Ureter (tissue), 1 donor: Measurements from ENCODE around the gene ERC1. TPM values are rescaled to one million over a fixed set of nuclear protein-coding genes. Genes with fewer than 3 reads are reported as not detected.
"Not testable (repeated sequence)": the region's sequence is repeated elsewhere in the genome, so short reads cannot be mapped to it uniquely, and the experiment has no call there.

Experiments
- DNase-seq: peaks from one replicate; pipeline ENCODE4 v3.0.0-alpha.2; 2020; ENCODE audit warnings: low spot score
- total RNA-seq: library from RNA; stranded (reverse); gene quantifications from one replicate; pipeline ENCODE4 v1.2.4, GENCODE V29; 2023
- donor health status: DM: yes; HTN: yes; CAD: no.

Gene ERC1
- total RNA-seq, 1 donor from 2014 or later, result 99.2 TPM

DNA sequence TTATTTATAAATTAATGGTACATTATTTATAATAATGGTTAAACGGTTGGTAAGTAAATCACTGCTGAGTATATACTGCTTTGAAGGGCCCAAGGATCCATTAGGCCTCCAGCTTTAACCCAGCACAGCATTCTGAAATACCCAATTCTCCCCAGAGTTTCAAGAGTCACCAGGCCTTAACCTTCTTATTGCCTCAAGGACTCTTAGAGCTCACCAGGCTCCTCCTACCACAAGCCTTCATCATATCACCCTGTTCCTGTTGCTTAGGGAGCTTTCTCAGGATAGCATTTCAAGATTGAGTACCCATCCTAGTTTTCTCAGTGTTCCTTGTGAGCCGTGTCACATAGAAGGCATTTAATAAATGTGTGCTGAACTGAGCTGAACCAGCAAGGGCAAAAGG lies 360.9 kb downstream of the ERC1 start:
- no peak for DNase-seq

DNA sequence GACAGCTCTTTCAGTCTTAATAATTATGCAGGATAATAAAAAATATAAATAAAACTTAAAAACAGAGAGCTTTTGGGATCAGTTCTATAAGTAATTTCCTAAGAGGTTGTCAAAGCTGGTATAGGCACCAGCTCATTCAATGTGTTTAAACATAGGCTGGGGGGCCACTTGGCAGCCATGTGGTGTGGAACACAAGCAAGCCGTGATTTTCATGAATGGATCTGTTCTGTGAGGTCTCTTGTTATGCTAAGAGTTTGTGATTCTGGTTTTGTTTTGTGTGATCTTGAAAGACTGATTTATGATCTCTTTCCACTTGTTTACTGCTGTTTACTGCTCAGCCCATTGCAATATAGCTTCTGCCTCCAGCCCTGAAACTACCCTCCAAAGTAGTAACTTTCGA lies 362.4 kb downstream of the ERC1 start:
- DNase-seq, result no peak

DNA sequence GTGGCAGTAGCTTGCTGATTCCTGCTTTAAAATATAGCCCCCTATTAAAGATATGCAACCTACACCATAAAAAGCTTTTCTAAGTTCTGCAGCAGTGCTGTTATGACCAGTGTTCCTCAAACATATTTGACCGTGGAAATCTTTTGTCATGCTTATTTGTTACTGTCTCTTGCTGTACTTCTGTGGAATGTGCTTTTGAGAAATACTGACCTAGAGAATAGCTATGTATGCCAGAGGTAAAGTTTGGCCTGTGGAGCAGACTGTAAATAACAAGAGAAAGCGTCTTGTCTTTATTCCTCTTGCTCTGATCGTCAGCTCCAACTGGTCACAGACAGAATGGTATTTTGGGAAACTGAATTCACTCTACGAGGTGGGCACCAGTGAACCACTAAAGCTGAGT lies 364.4 kb downstream of the ERC1 start:
- DNase-seq, result no peak

DNA sequence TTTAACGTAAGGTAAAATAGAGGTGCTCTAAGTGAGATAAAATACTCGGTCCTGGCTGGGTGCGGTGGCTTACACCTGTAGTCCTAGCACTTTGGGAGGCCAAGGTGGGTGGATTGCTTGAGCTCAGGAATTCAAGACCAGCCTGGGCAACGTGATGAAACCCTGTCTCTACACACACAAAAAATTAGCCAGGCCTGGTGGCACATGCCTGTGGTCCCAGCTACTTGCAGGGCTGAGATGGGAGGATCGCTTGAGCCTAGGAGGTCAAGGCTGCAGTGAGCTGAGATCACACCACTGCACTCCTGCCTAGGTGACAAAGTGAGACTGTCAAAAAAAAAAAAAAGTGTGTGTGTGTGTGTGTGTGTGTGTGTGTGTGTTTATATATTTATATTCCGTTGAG lies 364.8 kb downstream of the ERC1 start:
- DNase-seq, result not testable (repeated sequence)

DNA sequence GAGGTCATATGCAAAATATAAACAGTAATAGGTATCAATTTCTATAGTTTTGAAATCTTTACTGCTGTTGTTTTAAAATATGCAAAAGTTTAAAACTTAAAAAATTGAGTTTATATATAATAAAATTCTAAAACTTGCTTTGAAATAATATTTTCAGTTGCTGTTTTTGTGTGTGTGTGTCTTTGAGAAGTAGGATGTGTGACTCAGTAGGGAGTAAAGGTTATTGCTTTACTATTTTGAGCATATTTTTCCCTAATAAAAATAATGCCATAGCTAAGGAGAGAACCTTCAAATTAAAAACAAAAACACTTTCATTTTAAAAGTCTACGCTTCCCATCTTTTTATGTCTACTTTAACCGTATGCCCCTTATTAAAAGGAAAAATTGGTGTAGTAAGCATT lies 365.3 kb downstream of the ERC1 start:
- no peak for DNase-seq

DNA sequence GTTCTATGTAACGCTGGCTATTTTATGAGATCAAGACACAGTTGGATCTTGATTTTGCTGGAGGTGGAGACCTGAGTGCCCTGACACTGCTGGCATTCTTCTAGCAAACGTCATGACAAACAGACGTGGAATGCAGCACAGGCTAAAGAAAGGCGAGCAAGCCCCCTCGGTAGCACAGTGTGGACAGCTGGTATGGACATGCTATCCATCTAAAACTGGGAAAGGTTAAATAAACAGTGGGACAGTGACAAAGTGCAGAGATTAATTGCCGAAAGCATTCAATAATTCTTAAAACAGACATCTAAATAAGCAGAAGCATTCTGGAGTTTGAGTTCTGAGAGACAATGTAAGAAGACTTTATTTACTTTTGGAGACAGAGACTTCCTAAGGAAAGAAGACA lies 366.1 kb downstream of the ERC1 start:
- no peak for DNase-seq

DNA sequence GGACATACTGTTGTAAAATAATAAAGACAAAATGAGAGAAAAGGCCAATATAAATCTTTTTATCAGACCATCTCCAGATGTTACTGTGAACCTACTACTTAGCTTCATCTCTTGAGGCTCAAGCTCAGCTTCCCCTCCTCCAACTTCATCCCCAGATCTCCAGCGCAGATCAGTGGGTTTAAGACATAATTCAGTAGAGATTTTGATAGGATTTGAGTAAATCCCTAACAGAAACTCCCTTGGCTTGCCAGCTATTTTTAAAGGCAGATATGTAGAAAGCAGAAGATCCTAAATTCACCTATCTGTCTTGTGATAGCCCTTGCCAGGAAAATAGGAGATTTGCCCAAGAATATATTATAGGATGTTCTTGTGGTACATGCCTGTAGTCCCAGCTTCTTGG lies 366.7 kb downstream of the ERC1 start:
- DNase-seq, result no peak

DNA sequence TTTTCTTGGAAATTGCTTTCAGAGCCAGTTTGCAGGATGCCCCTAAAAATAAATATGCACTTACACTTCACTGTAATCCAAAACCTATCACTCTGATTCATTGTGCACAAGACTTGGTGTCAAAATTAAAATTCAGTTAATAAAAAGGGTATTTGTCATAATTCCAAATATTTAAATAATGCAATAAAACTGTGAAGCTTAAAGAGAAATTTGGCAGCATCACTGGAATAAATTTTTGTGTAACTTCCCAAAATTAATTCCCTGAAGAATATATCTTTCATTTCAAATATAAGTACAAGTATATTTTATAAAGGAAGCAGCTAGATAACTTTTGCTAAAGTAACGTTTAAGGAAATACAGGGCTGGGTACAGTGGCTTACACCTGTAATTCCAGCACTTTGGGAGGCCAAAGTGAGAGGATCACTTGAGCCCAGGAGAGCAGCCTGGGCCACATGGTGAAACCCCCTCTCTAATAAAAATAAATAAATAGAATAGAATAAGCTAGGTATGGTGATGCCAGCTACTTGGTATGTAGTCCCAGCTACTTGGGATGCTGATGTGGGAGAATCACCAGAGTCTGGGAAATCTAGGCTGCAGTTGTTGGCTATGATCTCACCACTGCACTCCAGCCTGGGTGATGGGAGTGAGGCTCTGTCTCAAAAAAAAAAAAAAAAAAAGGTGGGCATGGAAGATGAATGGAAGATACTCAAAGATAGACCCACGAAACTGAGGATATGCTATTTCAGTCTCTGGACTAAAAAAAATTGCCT lies 369.6 kb downstream of the ERC1 start:
- DNase-seq, result no peak

DNA sequence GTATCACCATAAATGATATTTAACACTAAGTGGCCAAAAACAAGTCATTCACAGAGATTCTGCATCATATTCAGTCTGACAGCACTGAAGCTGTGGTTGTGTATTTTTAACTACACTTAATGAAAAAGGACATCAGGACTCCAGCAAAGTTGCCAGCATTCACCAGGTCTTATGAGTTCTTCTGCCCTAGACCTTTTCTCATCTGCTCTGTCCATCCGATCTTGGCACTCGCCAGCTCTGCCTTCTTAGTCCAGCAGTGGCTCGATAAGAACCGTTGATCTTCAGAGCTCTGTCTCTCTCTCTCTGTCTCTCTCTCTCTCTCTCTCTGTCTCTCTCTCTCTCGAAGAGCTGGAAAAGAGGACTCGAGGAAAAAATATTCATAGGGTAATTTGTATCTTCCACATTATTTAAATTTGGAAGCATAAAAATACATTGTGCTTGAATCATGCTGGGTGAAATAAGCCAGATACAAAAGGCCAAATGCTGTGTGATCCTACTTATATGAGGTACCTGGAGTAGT lies 371.2 kb downstream of the ERC1 start:
- no peak for DNase-seq

DNA sequence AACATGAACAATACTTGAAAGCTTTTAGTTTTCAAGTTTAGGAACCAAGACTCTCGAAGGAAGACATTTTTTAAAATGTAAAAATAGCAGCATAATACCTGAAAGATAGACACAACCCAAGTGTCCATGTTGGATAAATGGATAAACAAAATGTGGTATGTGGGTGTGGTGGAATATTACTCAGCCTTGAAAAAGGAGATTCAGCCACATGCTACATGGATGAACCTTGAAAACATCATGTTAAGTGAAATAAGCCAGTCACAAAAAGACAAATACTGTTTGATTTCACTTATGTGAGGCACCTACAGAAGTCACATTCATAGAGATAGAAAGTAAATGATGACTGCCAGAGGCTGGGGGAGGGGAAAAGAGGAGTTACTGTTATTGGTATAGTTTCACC lies 374.7 kb downstream of the ERC1 start:
- no peak for DNase-seq

DNA sequence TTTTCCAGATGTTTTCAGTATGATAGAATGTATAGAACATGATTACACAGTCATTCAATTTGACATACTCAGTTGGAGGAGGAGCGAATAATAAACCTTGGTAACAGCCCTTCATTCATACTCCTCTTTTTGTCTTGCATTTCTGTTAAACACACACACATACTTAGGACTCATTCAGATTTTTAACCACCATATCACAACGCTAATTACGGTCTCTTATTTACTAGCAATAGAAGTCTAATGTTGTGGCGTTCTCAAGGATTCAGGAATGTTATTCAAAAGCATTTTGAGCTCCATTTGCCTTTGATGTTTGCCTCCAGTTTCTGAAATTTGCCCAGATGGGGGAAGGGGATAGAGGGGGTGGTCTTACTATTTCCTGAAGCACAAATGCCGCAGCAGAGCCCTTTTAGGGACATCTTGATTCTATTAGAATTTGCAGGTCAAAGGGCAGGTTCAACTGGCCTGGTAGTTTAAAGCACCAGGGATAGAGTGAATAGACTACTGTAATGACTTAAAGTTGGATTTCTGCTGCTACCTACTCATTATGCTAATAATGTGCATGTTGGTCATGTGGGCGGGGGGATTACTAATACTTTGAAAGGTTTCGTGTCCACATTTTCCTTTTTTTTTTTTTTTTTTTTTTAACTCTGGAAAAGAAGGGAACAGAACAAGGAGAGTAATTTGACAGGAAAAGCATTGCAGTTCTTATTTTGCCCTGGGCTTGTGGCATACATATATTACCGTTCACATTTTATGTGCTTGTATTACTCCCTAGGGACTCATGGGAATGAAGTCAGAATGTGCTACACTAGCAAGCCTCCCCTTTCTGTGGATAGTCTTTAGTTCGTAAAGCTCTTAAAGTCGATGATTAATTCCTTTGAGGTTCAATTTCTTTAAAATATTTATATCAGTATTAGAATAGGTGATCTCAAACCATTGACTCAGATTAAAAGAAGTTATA lies 376.6 kb downstream of the ERC1 start:
- no peak for DNase-seq

DNA sequence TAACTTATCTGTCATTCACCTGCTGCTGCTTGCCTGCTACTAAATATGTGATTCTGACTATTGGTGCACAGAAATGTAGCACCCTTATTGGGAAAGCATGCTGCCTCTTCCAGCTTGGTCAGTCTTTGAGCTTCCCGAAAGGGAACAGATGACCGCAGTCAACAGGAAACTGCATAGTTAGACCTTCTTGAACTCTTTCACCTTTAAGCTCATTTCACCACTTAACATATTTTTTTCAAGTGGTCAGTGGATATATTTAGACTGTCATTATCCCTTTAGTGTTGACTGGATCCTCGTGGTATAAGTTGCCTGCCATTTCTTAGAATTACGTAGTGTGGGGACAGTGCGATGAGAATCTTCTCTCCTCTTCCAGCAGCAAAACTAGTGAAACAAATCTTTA lies 378.4 kb downstream of the ERC1 start:
- no peak for DNase-seq

DNA sequence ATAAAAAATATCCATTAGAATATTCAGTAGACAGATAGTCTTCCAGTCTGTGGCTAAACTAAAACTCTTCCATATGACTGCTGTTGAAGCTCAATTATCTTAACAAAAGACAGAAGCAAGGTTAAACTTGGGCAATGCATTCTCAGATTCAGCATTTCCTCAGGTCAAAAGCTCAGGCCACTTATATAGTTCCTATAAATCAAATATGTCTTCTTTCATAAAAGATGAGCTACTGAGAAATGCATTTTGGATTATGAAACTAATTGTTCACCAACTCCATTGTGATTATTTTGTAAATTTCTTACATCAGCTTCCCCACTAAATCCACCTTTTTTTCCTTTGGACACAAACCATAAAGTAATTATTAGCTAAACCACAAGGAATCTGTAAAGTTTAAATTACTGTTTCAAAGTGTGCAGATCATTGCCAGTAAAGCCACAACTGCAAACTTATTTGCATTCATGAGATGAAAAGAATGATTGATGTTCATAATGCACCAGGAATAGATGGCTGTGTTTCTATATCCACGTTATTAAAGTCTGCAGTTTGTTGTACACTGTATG lies 379.0 kb downstream of the ERC1 start:
- DNase-seq, result no peak

DNA sequence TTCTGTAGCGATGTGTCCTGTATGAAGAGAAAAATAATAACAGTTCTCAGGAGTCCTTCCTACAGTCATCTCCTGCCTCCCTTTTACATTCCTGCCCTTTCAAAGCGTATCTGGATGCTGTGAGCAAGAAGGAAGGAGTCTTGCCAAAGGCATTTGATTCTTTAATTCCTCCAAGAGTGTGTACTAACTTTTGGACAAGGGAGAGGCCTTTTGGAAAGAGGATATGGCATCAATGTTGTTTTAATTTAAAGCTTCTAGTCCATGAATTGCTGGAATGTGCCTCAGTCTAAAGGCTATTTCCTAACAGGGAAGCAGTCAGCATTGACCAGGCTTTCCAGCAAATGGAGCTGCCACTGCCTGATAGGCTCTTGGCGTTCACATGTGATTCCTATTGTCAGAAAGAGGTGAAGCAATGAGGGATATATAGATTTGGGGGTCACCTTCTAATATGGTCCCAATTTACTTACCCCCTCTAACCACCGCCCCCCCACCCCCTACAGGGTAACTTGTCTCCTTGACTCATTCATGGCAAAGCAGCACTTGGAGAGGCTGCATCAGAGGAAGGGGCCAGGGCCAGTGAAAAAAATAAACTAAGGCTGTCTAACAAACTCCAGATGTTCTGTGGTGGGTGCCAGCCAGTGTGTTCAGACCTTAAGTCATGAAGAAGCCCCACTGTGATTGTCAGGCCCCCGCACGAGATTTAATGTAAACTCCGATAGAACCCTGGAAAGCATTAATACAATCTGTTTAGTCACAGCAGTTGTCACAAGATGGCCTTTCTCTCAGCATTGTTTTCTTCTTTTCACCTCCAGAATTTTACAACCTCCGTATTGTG lies 383.1 kb downstream of the ERC1 start:
- no peak for DNase-seq

DNA sequence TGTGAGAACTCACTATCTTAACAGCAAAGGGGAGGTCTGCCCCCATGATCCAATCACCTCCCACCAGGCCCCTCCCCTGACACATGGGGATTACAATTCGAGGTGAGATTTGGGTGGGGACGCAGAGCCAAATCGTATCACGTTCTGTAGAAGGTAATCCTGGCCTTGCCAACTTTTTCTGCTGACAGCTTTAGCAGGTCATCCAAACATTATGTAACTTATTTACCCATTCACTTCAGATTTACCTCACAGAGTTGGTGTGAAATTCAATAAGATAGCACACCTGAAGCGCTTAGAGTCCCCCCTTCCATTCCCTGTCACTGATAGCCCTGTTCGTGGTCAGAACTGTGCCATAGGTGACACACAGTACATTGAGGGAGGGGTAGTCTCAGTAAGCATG lies 384.3 kb downstream of the ERC1 start:
- no peak for DNase-seq

DNA sequence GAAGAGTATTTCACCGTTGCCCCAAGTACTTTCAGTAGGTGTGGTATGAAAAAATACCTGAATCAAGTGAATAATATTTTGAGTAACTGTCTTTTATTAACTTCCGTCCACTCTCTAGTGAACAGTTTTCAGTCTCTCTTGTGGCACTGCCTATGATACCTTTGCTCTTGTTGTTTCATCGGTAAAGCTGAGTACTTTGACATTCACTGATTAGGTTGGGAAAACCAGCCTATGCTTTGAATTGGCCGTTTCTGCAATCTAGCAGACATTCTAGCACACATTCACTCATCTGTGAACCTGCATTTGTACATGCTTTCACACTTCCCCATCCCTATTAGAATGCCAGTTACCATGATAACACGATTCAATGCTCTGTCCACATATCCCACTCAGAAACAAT lies 386.1 kb downstream of the ERC1 start:
- DNase-seq, result no peak

DNA sequence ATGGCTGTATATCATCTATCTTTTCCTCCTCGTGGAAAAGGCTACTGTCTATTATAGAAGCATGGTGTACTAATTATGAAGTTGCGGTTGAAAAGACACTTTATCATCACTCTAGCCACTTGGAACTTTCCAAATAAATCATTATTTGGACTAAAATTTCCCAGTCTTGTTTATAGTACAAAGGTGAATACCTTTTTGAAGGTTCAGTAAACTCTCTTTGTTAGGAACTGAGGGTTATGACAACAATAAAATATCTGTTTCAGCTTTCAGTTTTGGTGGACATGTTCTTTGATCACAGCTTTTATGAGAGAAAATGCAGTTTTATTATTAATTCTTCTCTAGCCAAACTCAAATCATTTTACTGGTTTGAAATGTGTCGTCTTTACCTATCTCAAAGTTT lies 386.7 kb downstream of the ERC1 start:
- DNase-seq, result no peak

DNA sequence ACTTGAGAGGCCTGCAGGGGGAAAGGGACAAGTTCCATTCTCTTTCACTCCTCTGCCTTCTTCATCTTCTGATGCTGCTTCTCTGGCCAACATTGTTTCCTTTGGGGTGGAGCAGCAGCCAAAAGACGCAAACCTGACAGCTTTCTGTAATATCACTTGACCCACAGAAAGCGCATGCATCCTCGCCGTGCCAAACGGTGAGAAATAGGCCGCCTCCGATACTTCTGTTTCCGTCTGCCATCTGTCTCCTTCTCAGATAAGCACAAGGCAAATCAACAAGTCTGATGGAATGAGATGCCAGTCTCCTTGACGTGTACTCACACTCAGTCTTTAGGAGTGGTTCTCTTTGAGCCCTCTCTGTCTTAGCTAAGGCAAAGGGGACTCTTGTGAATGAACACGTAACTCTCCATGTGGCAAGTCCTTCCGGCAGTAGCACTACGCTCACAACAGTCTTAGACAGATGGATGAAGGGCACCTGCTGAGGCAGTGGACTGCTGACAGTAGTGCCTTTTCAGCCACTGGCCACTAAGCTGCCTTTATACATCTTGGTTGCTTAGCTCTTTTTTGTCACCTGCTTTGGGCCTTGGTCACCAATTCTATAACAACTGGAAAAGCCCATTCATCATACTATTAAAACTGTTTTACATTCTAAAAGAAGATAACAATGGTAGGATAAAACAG lies 389.3 kb downstream of the ERC1 start:
- DNase-seq, result no peak

DNA sequence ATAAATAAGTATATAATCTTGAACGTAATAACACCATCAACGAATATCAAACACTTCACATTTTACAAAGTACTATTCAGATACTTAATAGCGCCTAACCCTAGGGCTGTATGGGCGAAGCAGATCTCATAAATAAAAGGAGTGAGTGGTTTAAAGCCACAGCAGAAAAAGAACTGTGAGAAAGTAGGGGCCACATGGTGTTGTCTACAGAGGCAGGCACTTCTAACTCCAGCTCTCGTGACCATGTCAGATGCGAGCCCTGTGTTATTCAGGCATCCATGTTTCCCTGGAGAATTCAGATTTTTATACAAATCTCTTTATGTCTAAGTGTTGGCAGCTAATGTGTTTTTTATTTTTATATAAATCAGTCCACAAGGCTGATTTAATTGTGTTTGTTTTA lies 391.1 kb downstream of the ERC1 start:
- no peak for DNase-seq

DNA sequence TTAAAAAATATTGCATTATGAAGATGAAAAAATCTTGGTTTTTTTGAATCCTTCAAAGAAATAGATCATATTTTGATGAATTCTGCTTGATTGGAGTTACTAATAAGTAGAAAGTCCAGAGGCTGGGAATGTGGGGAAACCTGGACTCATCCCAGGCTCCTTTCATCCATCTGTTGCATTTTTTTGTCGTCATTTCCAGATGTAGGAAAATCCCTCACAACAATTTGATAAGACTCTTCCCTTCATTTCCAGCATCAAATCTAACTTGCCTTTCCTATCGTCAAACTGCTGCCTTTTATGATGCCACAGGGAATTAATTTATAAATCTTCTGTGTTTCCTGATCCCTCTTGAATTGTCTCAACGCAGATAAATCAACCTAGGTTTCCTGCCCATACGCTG lies 391.8 kb downstream of the ERC1 start:
- DNase-seq, result no peak

DNA sequence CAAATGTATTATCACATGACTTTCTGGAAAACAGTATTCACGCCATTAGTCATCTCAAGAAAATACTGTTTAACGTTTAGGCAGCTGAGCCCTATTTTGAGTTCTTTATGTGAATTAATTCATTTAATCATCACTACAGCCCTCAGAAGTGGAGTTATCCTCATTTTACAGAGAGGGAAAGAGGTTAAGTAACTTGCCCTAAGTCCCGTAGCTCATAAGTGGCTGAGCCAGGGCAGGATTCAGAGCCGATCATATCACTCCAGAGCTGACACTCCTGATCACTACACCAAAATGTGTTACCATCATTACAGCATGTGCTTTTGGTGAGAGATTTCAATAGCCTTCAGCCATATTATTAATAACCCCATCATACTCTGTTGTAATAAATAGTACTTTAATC lies 392.7 kb downstream of the ERC1 start:
- DNase-seq, result no peak
